Peyer's patch (tissue), 4 donors: Measurements from ENCODE around the gene GADD45GIP1. TPM values are rescaled to one million over a fixed set of nuclear protein-coding genes. Genes with fewer than 3 reads are reported as not detected.
A peak's percentile ranks its signal among the peaks of the same experiment; 100 is the strongest.

Source experiments
- DNase-seq, 3 donors: peaks; one replicate each; pipeline ENCODE4 v3.0.0-alpha.2; 2017 to 2019
- H3K27ac ChIP-seq, 4 donors: fragments of 200-600 bp; sonication (generic); one replicate each; pipeline ENCODE4 v1.5.1; 2016 to 2019
- H3K27me3 ChIP-seq, 2 donors: fragments of 200-600 bp; sonication (generic); one replicate each; pipeline ENCODE4 v1.5.1; 2019
- H3K36me3 ChIP-seq, 3 donors: fragments of 200-600 bp; sonication (generic); one replicate each; pipeline ENCODE4 v1.5.1; 2016 to 2019
- H3K4me1 ChIP-seq, 4 donors: fragments of 200-600 bp; sonication (generic); one replicate each; pipeline ENCODE4 v1.5.1; 2016 to 2019
- H3K4me3 ChIP-seq, 4 donors: fragments of 200-600 bp; sonication (generic); 1 replicate in 3 of 4; 2 replicates in 1 of 4; pipeline ENCODE4 v1.5.1; 2016 to 2019; ENCODE audit warnings: mild to moderate bottlenecking in 1 of 4
- H3K9me3 ChIP-seq, 4 donors: fragments of 200-600 bp; sonication (generic); one replicate each; pipeline ENCODE4 v1.5.1; 2016 to 2019; ENCODE audit warnings: mild to moderate bottlenecking in 1 of 4
- CTCF ChIP-seq, 6 experiments: fragments of 450-650 bp in 4 of 6; fragments of 200-600 bp in 2 of 6; sonication (generic) in 1 of 6; IDR thresholded peaks; one replicate each; pipeline ENCODE4 v1.5.1; 2017 to 2019; ENCODE audit warnings: antibody characterized with exemption in 6 of 6, mild to moderate bottlenecking in 3 of 6, moderate library complexity in 1 of 6
- POLR2A ChIP-seq, 2 donors: fragments of 450-650 bp; IDR thresholded peaks; one replicate each; pipeline ENCODE4 v1.5.1; 2017; ENCODE audit warnings: antibody characterized with exemption in 2 of 2, mild to moderate bottlenecking in 2 of 2, moderate library complexity in 2 of 2
- total RNA-seq, 4 donors: library from RNA; depleted of rRNA; stranded (reverse); fragments of >200 nt; gene quantifications; one replicate each; pipeline ENCODE4 v1.1.0, GENCODE V29; 2016

GADD45GIP1 gene
- total RNA-seq, 4 donors from 2014 or later, result 12.5 to 43.7 (median 15.6) TPM

DNA sequence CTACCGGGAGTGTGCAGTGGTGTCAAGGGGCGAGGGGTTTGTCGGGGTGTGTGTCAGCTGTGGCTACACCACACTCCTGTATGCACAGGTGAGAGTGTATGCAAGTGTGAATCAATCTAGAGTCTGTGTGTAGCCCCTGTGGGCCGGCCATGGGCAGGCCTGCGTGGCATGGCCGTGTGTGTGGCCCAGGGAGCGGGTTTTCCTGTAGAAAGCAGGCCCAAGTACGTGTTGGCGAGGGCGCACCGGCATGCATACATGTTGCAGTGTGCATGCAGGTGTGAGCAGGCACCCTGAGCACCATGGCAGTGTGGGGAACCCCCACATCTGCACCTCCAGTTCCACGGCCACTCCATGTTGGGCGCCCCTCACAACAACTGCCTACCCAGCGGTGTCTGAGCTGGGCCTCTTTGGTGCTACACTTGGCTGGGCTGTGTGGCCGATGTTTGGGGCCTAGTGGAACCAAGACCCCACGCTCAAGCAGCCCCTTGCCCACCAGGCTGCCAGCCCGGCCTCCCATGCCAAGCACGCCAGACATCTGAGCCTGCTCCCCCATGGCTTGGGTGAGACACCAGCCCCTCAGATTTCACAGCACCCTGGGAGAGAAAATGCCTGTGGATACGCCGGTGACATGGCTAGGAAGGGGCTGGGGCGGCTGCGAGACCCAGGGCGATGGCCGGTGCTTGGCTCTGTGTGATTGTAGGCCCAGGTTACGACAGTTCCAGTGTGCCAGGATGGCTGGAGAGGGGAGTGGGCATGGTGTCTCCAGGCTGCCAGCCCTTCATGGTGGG lies 40.4 kb upstream of the GADD45GIP1 start:
- peak overlapping the region in 1 of 4 donors; percentile 72 for H3K4me3 ChIP-seq
- no peak for DNase-seq
- H3K9me3 ChIP-seq, result no peaks in the 10 kb centered on the region
- H3K27me3 ChIP-seq, result no peaks in the 10 kb centered on the region
- peaks cover 0 to 6% (median 0%) of the 10 kb centered on the region in 3 donors for H3K36me3 ChIP-seq
- H3K4me1 ChIP-seq, result peaks cover 0 to 17% (median 3%) of the 10 kb centered on the region in 4 donors
- TF ChIP-seq CTCF (IDR thresholded peaks at IDR 0.05) (no peak), POLR2A (IDR thresholded peaks at IDR 0.05) (no peak)
- H3K27ac ChIP-seq, result peak overlapping the region in 3 of 4 donors; percentile 66 to 85 (median 83)

- H3K27me3 ChIP-seq, result no peaks in the 10 kb centered on the region
- H3K4me1 ChIP-seq, result peaks cover 0 to 14% (median 3%) of the 10 kb centered on the region in 4 donors
- TF ChIP-seq POLR2A (IDR thresholded peaks at IDR 0.05), result no peak
- TF ChIP-seq CTCF (IDR thresholded peaks at IDR 0.05), result no peak
- peaks cover 0 to 6% (median 0%) of the 10 kb centered on the region in 3 donors for H3K36me3 ChIP-seq
- H3K9me3 ChIP-seq, result no peaks in the 10 kb centered on the region
- peak overlapping the region; percentile 40 to 86 (median 62) for H3K4me3 ChIP-seq
- no peak for DNase-seq
- peak overlapping the region; percentile 55 to 85 (median 74) for H3K27ac ChIP-seq
Measured at GRCh38 chr19:12996406-12997094, 39.5 kb upstream of the GADD45GIP1 start.

DNA sequence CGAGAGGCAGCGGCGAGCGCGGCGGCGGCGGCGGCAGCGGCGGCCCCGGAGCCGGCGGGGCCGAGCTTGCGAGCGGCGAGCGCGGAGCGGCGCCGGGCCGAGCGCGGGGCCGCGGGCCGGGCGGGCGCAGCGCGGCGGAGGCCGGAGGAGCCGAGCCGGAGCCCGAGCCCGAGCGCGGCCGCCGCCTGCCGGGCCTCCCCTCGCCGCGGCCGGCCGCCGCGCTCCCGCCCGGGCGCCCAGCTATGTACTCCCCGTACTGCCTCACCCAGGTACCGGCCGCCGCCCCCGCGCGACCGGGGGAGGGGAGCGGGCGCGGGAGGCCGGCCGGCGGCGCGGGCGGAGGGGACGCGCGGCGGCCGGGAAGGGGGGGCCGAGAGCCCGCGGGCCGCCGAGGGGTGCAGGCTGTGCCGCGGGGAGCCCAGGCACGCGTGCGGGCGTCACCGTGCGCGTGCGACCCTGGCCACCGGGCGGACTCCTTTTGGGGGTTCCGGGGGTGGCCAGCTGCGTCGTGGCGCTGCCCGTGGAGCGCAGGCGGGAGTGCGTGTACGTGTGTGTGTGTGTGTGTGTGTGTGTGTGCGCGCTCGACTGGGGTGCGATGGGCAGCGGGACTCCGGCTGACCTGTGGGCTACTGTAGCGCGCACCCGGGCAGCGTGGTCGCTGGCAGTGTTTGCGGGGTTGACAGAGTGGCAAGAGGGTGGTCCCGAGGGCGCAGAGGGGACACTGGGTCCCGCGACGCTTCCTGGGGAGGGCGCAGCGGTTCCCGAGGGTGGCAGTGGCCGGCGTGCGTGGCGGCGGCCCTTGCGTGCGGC lies 38.8 kb upstream of the GADD45GIP1 start:
- DNase-seq, result peak in 1 of 3 donors; percentile 68
- H3K4me1 ChIP-seq, result peaks cover 0 to 14% (median 3%) of the 10 kb centered on the region in 4 donors
- H3K36me3 ChIP-seq, result peaks cover 0 to 6% (median 0%) of the 10 kb centered on the region in 3 donors
- TF ChIP-seq CTCF (IDR thresholded peaks at IDR 0.05) (no peak), POLR2A (IDR thresholded peaks at IDR 0.05) (no peak)
- H3K9me3 ChIP-seq, result no peaks in the 10 kb centered on the region
- H3K27me3 ChIP-seq, result no peaks in the 10 kb centered on the region
- peak overlapping the region; percentile 40 to 86 (median 71) for H3K4me3 ChIP-seq
- peak overlapping the region; percentile 55 to 85 (median 74) for H3K27ac ChIP-seq

- no peaks in the 10 kb centered on the region for H3K27me3 ChIP-seq
- TF ChIP-seq POLR2A (IDR thresholded peaks at IDR 0.05) (no peak), CTCF (IDR thresholded peaks at IDR 0.05) (no peak)
- peak within 1 kb of the TSS; percentile 55 to 85 (median 76) for H3K27ac ChIP-seq
- H3K4me3 ChIP-seq, result peak within 1 kb of the TSS; percentile 40 to 86 (median 75)
- peak; percentile 59 to 81 (median 79) for DNase-seq
- peaks cover 0 to 6% (median 0%) of the 10 kb centered on the region in 3 donors for H3K36me3 ChIP-seq
- H3K9me3 ChIP-seq, result no peaks in the 10 kb centered on the region
- peaks cover 0 to 14% (median 3%) of the 10 kb centered on the region in 4 donors for H3K4me1 ChIP-seq
Measured at GRCh38 chr19:12994701-12995595, 37.9 kb upstream of the GADD45GIP1 start, which contains the start of gene NFIX. NFIX (plus strand) TSS chr19:12995475; CDS start chr19:12995838, 363 bp downstream.
